ENCODE measurements around the gene PHPT1. TPM values are rescaled to one million over a fixed set of nuclear protein-coding genes. Genes with fewer than 3 reads are reported as not detected.

The PHPT1 gene
- total and polyA plus RNA-seq, 2 donors (not counting 1 experiment from before 2014, with no cell fraction given) = 99.6 to 190 TPM

DNA sequence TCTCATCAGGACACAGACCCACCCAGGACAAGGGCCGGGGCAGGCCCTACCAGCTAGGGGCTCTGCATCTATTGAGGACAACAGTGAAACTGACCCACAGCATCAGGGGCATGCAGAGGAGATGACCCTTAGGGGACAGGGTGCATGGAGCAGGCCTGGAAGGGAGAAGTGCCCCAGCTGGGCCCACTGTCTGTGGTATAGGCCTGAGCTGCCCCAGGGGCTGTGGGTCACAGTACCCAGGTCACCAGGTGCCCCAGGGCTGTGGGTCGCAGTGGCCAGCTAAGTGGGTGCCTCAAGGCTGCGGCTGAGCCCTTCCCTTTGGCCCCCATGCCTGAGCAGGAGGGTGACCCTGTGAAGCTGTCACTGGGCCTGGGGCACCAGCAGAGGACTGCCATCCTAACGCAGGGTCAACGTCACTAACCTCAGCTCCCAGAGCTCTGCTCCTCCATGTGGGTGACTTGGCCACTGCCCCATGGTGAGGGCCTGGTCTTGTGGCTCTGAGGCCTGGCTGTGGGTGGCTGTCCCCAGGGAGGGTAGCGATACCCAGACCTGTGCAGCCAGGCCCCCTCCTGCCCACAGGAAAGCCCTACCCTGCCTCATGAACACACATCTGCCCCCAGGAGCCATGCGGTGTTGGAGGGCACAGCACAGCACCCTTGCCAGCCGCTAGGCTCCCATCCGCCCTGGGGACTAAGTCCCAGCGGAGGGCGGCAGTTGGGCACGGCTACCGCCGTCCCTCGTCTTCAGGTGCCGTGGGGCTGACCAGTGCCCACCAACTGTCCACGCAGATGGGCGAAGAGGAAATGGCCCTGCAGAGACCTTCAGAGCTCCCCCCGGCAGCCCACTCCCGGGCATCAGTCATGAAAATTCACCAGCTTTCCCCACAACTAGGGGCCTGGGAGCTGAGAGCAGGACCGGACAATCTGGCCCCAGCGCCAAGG lies 12.0 kb downstream of the PHPT1 start:
- H4K20me1 ChIP-seq (ENCODE audit: control insufficient read depth, extremely low read depth, insufficient read depth, low read length) = no peaks in the 10 kb centered on the region

DNA sequence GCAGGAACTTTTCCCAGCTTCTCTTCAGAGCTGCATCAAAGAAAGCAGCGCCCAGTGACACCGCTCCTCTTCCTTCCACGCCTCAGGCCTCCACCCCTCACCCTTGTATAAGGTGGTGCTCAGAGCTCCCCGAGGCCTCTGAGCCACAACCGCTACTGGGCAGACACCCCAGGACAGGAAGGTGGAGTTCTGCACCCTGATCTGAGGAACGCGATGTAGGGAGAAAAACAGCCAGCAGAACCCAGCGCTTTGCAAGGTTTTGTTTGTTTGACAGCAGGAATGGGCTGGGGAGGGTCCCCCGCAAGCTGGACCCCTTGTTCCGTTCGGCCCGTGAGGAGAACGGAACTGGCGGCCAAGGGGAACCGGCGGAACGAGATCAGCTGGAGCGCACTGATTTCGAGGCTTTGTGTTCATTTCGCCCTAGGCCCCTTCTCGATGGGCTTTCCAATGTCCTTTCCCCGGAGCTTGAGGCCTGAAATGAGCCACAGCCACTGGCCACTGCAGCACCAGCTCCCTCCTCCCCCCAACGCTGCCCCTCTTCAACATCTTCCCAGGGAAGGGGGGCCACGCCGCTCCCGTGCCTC lies 12.8 kb downstream of the PHPT1 start:
- Histone ChIP-seq H3K79me2 (ENCODE audit: control insufficient read depth, insufficient read depth, low read length) (peaks cover 18% of the 10 kb centered on the region), H3K9ac (ENCODE audit: insufficient read depth, low read length) (no peak overlapping the region), H3K4me3 (replicated peaks in 1 of 4; ENCODE audit: control extremely low read depth in 1 of 4, insufficient read depth in 1 of 4, low read depth in 3 of 4, low read length in 4 of 4) (no peak overlapping the region), H3K4me2 (ENCODE audit: extremely low read depth, insufficient read depth, low read length) (no peak overlapping the region), H3K27me3 (ENCODE audit: control insufficient read depth, insufficient read depth, low read length) (no peaks in the 10 kb centered on the region), H3K36me3 (ENCODE audit: control insufficient read depth, insufficient read depth, low read length) (peaks cover 25% of the 10 kb centered on the region), H2AFZ (ENCODE audit: low read length) (no peak overlapping the region), H3K27ac (ENCODE audit: insufficient read depth, low read length) (no peak overlapping the region), H4K20me1 (ENCODE audit: control insufficient read depth, extremely low read depth, insufficient read depth, low read length) (no peaks in the 10 kb centered on the region), H3K9me3 (ENCODE audit: control insufficient read depth, insufficient read depth, low read depth, low read length) (no peaks in the 10 kb centered on the region), H3K4me1 (ENCODE audit: control insufficient read depth, extremely low read depth, insufficient read depth, low read length) (peaks cover 7% of the 10 kb centered on the region)
- DNase-seq (ENCODE audit: low read depth in 2 of 2) = no peak
- TF ChIP-seq EZH2 (IDR thresholded peaks at IDR 0.05; ENCODE audit: low read length, missing control alignments) = no peak
- no peak for TF ChIP-seq CTCF (conservative IDR thresholded peaks at IDR 0.05 in 1 of 2, IDR thresholded peaks at IDR 0.05 in 1 of 2; ENCODE audit: low read depth in 1 of 2, low read length in 2 of 2)

More for the DNA sequence above, 12.0 kb downstream of the PHPT1 start:
- TF ChIP-seq CTCF (conservative IDR thresholded peaks at IDR 0.05 in 1 of 2, IDR thresholded peaks at IDR 0.05 in 1 of 2; ENCODE audit: low read depth in 1 of 2, low read length in 2 of 2) = no peak
- TF ChIP-seq EZH2 (IDR thresholded peaks at IDR 0.05; ENCODE audit: low read length, missing control alignments) = no peak
- H3K27me3 ChIP-seq (ENCODE audit: control insufficient read depth, insufficient read depth, low read length) = no peaks in the 10 kb centered on the region
- no peak overlapping the region for H3K27ac ChIP-seq (ENCODE audit: insufficient read depth, low read length)
- no peaks in the 10 kb centered on the region for H3K9me3 ChIP-seq (ENCODE audit: control insufficient read depth, insufficient read depth, low read depth, low read length)
- H3K4me1 ChIP-seq (ENCODE audit: control insufficient read depth, extremely low read depth, insufficient read depth, low read length) = peaks cover 7% of the 10 kb centered on the region
- no peak overlapping the region for H3K4me3 ChIP-seq (replicated peaks in 1 of 4; ENCODE audit: control extremely low read depth in 1 of 4, insufficient read depth in 1 of 4, low read depth in 3 of 4, low read length in 4 of 4)
- no peak overlapping the region for H3K9ac ChIP-seq (ENCODE audit: insufficient read depth, low read length)
- H3K36me3 ChIP-seq (ENCODE audit: control insufficient read depth, insufficient read depth, low read length) = peaks cover 25% of the 10 kb centered on the region
- peaks cover 18% of the 10 kb centered on the region for H3K79me2 ChIP-seq (ENCODE audit: control insufficient read depth, insufficient read depth, low read length)
- DNase-seq (ENCODE audit: low read depth in 2 of 2) = no peak
- no peak overlapping the region for H2AFZ ChIP-seq (ENCODE audit: low read length)
- no peak overlapping the region for H3K4me2 ChIP-seq (ENCODE audit: extremely low read depth, insufficient read depth, low read length)

GRCh38 chr9:136862849-136863622 lies 13.8 kb downstream of the PHPT1 start:
- TF ChIP-seq EZH2 (IDR thresholded peaks at IDR 0.05; ENCODE audit: low read length, missing control alignments) (no peak), CTCF (conservative IDR thresholded peaks at IDR 0.05 in 1 of 2, IDR thresholded peaks at IDR 0.05 in 1 of 2; ENCODE audit: low read depth in 1 of 2, low read length in 2 of 2) (no peak)
- Histone ChIP-seq H3K9ac (ENCODE audit: insufficient read depth, low read length) (no peak overlapping the region), H3K4me2 (ENCODE audit: extremely low read depth, insufficient read depth, low read length) (no peak overlapping the region), H3K27me3 (ENCODE audit: control insufficient read depth, insufficient read depth, low read length) (no peaks in the 10 kb centered on the region), H3K36me3 (ENCODE audit: control insufficient read depth, insufficient read depth, low read length) (peaks cover 25% of the 10 kb centered on the region), H4K20me1 (ENCODE audit: control insufficient read depth, extremely low read depth, insufficient read depth, low read length) (no peaks in the 10 kb centered on the region), H3K4me3 (replicated peaks in 1 of 4; ENCODE audit: control extremely low read depth in 1 of 4, insufficient read depth in 1 of 4, low read depth in 3 of 4, low read length in 4 of 4) (no peak overlapping the region), H3K9me3 (ENCODE audit: control insufficient read depth, insufficient read depth, low read depth, low read length) (no peaks in the 10 kb centered on the region), H3K4me1 (ENCODE audit: control insufficient read depth, extremely low read depth, insufficient read depth, low read length) (peaks cover 7% of the 10 kb centered on the region), H3K79me2 (ENCODE audit: control insufficient read depth, insufficient read depth, low read length) (peaks cover 18% of the 10 kb centered on the region), H2AFZ (ENCODE audit: low read length) (no peak overlapping the region), H3K27ac (ENCODE audit: insufficient read depth, low read length) (no peak overlapping the region)
- DNase-seq (ENCODE audit: low read depth in 2 of 2) = no peak
